HG03045 (cell line): ENCODE measurements around the gene IL1R2.
"Not testable (repeated sequence)": the region's sequence is repeated elsewhere in the genome, so short reads cannot be mapped to it uniquely, and the experiment has no call there.

Experiments
- ATAC-seq: cut with Tn5 transposase; IDR thresholded peaks from one replicate; pipeline ENCODE4 v1.9.1; 2021; ENCODE audit warnings: mild to moderate bottlenecking, moderate library complexity; ENCODE audit not compliant: unreplicated experiment

Gene IL1R2

GRCh38 chr2:102058293-102058833 is 66.6 kb downstream of the IL1R2 start:
- no peak for ATAC-seq

- no peak for ATAC-seq
Measured at GRCh38 chr2:102059151-102059550, 67.4 kb downstream of the IL1R2 start.

- no peak for ATAC-seq
Measured at GRCh38 chr2:102060047-102060446, 68.3 kb downstream of the IL1R2 start.

- ATAC-seq: no peak
Measured at GRCh38 chr2:102060792-102061191, 69.0 kb downstream of the IL1R2 start.

GRCh38 chr2:102061286-102061699 is 69.5 kb downstream of the IL1R2 start:
- ATAC-seq: no peak

GRCh38 chr2:102061962-102062795 is 70.4 kb downstream of the IL1R2 start:
- no peak for ATAC-seq

- ATAC-seq: no peak
Measured at GRCh38 chr2:102062802-102063201, 71.0 kb downstream of the IL1R2 start.

GRCh38 chr2:102063487-102063911 is 71.7 kb downstream of the IL1R2 start:
- no peak for ATAC-seq

GRCh38 chr2:102063941-102064678 is 72.3 kb downstream of the IL1R2 start:
- ATAC-seq: no peak

- ATAC-seq: no peak
Measured at GRCh38 chr2:102064679-102065674, 73.2 kb downstream of the IL1R2 start.

GRCh38 chr2:102065675-102066252 is 74.0 kb downstream of the IL1R2 start:
- ATAC-seq: no peak

- ATAC-seq: no peak
Measured at GRCh38 chr2:102066554-102066953, 74.8 kb downstream of the IL1R2 start.

- not testable (repeated sequence) for ATAC-seq
Measured at GRCh38 chr2:102068126-102068525, 76.4 kb downstream of the IL1R2 start.

GRCh38 chr2:102069311-102069974 is 77.7 kb downstream of the IL1R2 start:
- no peak for ATAC-seq

GRCh38 chr2:102070058-102070642 is 78.4 kb downstream of the IL1R2 start:
- no peak for ATAC-seq

- ATAC-seq: no peak
Measured at GRCh38 chr2:102072741-102073140, 81.0 kb downstream of the IL1R2 start.

GRCh38 chr2:102073168-102073724 is 81.5 kb downstream of the IL1R2 start:
- ATAC-seq: no peak

- ATAC-seq: no peak
Measured at GRCh38 chr2:102074152-102074783, 82.5 kb downstream of the IL1R2 start.

- ATAC-seq: no peak
Measured at GRCh38 chr2:102075479-102075878, 83.7 kb downstream of the IL1R2 start.
